OCI-LY7 (cell line): ENCODE results near the gene ZNF431. TPM values are rescaled to one million over a fixed set of nuclear protein-coding genes. Genes with fewer than 3 reads are reported as not detected.

Source experiments
- BruUV-seq: library from RNA; stranded (reverse); fragments of 400-500 nt; replicated peaks from 2 replicates; lab custom pipeline; 2021; lab: Mats Ljungman, UMichigan
- CTCF ChIA-PET: fragments of 300-600 bp; sonication (Branson Sonifier 250); formaldehyde crosslinking; loops from one replicate; lab custom pipeline; 2022; ENCODE audit warnings: antibody characterized with exemption; ENCODE audit not compliant: unreplicated experiment; lab: Charles Lee
- POLR2A ChIA-PET: fragments of 300-600 bp; sonication (Branson Sonifier 250); formaldehyde crosslinking; loops from one replicate; lab custom pipeline; 2022; ENCODE audit warnings: antibody characterized with exemption; lab: Charles Lee
- DNase-seq: peaks from one replicate; pipeline ENCODE4 v3.0.0-alpha.2; 2015; ENCODE audit warnings: low spot score
- H2AFZ ChIP-seq: fragments of 200-600 bp; sonication (generic), shearing (Covaris generic); 2 replicates; pipeline ENCODE4 v1.6.1; 2014; ENCODE audit warnings: mild to moderate bottlenecking, antibody characterized with exemption, low read length, moderate library complexity
- H3K27ac ChIP-seq: fragments of 200-600 bp; sonication (generic); 2 replicates; pipeline ENCODE4 v1.5.1; 2014; ENCODE audit warnings: mixed run types, low read depth, mild to moderate bottlenecking, moderate library complexity, low read length, inconsistent platforms; ENCODE audit not compliant: poor library complexity, severe bottlenecking
- H3K36me3 ChIP-seq: fragments of 200-600 bp; sonication (generic); 2 replicates; pipeline ENCODE4 v1.6.1; 2014; ENCODE audit warnings: mild to moderate bottlenecking, antibody characterized with exemption, low read length, moderate library complexity, mixed read lengths; ENCODE audit not compliant: insufficient read depth
- H3K4me1 ChIP-seq: fragments of 200-600 bp; sonication (generic); 2 replicates; pipeline ENCODE4 v1.5.1; 2014; ENCODE audit warnings: mild to moderate bottlenecking, low read length; ENCODE audit not compliant: insufficient read depth, poor library complexity, severe bottlenecking
- H3K4me2 ChIP-seq: fragments of 200-600 bp; sonication (generic); 2 replicates; pipeline ENCODE4 v1.6.1; 2014; ENCODE audit warnings: mild to moderate bottlenecking, low read length
- H3K4me3 ChIP-seq: fragments of 200-600 bp; sonication (generic); 2 replicates; pipeline ENCODE4 v1.5.1; 2014; ENCODE audit warnings: mild to moderate bottlenecking, low read depth, low read length; ENCODE audit not compliant: poor library complexity, severe bottlenecking
- H3K79me2 ChIP-seq: fragments of 200-600 bp; sonication (generic); 2 replicates; pipeline ENCODE4 v1.6.1; 2016; ENCODE audit warnings: low read depth, mild to moderate bottlenecking, low read length, moderate library complexity, mixed read lengths; ENCODE audit not compliant: insufficient read depth
- H3K9me2 ChIP-seq: fragments of 200-600 bp; sonication (generic); 2 replicates; pipeline ENCODE4 v1.6.1; 2016; ENCODE audit warnings: mild to moderate bottlenecking, low read length, mixed read lengths; ENCODE audit not compliant: insufficient read depth
- H3K9me3 ChIP-seq: fragments of 200-600 bp; sonication (generic); 2 replicates; pipeline ENCODE4 v1.6.1; 2014; ENCODE audit warnings: mild to moderate bottlenecking, mixed run types, low read length, mixed read lengths
- H4K20me1 ChIP-seq: fragments of 200-600 bp; sonication (generic); 2 replicates; pipeline ENCODE4 v1.6.1; 2014; ENCODE audit warnings: mild to moderate bottlenecking, antibody characterized with exemption, low read length, moderate library complexity, mixed read lengths; ENCODE audit not compliant: insufficient read depth
- CTCF ChIP-seq: fragments of 200-600 bp; sonication (generic); conservative IDR thresholded peaks from 2 replicates; pipeline ENCODE4 v1.5.1; 2014; ENCODE audit warnings: mild to moderate bottlenecking, antibody characterized with exemption, low read length, moderate library complexity, mixed read lengths
- EZH2phosphoT487 ChIP-seq: fragments of 200-600 bp; sonication (generic); IDR thresholded peaks from 2 replicates; pipeline ENCODE4 v1.6.1; 2018; ENCODE audit warnings: low read depth, borderline replicate concordance, mild to moderate bottlenecking, mixed run types, antibody characterized with exemption, low read length, moderate library complexity, mixed read lengths
- intact Hi-C: fragments of 100-400 bp; cut with micrococcal nuclease; formaldehyde crosslinking; loops from one replicate; pipeline ENCODE4 v1.10.0; 2022; ENCODE audit not compliant: unreplicated experiment
- total RNA-seq, 2 experiments: library from RNA; depleted of rRNA in 1 of 2; stranded (reverse); fragments of >200 nt in 1 of 2; shearing (Covaris generic) in 1 of 2; gene quantifications; 2 replicates each; pipeline ENCODE4 v1.2.3, GENCODE V29; 2014 to 2022

Gene ZNF431
- total RNA-seq, 2 experiments from 2014 or later: 26.6 to 34.5 TPM

DNA sequence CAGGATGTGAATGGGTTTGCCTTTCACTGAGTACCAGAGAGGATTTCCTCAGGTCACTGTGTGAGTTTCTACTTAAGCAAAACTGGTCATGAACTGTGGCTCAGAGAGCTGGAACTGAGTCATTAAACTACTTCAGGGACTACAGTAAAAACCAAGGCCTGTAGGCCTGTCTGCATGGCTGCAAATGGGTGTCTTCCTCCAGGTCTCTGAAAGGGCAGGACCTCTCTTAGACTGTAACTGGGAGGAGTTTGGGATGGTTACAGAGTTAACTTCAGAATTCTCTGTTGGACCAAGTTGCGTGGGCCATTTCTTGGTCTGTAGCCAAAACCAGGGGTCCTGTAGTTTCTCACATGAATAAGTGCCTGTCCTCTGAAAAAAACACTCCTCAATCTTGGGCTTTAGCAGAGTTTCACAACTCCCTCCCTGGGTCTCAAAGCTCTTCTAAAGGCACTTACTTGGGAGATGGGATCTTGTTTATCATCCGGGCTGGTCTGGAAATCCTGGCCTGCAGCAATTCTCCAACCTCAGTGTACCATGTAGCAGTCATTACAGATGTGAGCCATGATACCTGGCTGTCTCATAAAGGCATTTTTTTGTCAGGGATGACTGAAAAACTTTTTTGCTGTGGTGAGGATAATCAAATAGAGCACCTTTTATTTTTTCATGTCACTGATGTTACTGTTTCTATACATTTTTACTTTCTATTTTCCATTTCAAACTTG lies 40.2 kb upstream of the ZNF431 start:
- DNase-seq: no peak
- TF ChIP-seq EZH2phosphoT487: no peak
- no peak for TF ChIP-seq CTCF
- H3K9me3 ChIP-seq: no peaks in the 10 kb centered on the region
- no peak overlapping the region for H2AFZ ChIP-seq
- H3K9me2 ChIP-seq: no peaks in the 10 kb centered on the region
- ChIA-PET POLR2A (interaction anchor here (0.7 kb wide), 1 partner anchor 13 kb away, joined by 3 read pairs; no protein-coding TSS in a partner anchor), CTCF (no interaction called here)
- no peaks in the 10 kb centered on the region for H4K20me1 ChIP-seq
- no TSS peak for BruUV-seq
- intact Hi-C loops: no loop called here
- no peaks in the 10 kb centered on the region for H3K4me1 ChIP-seq
- no peak overlapping the region for H3K27ac ChIP-seq
- no peak overlapping the region for H3K4me2 ChIP-seq
- peaks cover under 1% of the 10 kb centered on the region; the same call in 1 of the 2 replicates for H3K79me2 ChIP-seq
- peaks cover 93% of the 10 kb centered on the region for H3K36me3 ChIP-seq
- no peak overlapping the region for H3K4me3 ChIP-seq

GRCh38 chr19:21109116-21109515 lies 32.7 kb upstream of the ZNF431 start:
- Histone ChIP-seq H3K79me2 (peaks cover 8% of the 10 kb centered on the region; the same call in 1 of the 2 replicates), H3K9me2 (no peaks in the 10 kb centered on the region), H3K36me3 (peaks cover 89% of the 10 kb centered on the region), H3K9me3 (peaks cover 11% of the 10 kb centered on the region; the same call in 1 of the 2 replicates), H3K4me3 (no peak overlapping the region), H4K20me1 (no peaks in the 10 kb centered on the region), H3K4me2 (no peak overlapping the region), H3K27ac (no peak overlapping the region), H2AFZ (no peak overlapping the region), H3K4me1 (no peaks in the 10 kb centered on the region)
- CTCF ChIA-PET: no interaction called here
- POLR2A ChIA-PET: interaction anchor here (0.6 to 0.7 kb wide), 3 partner anchors 29 to 308 kb away, joined by 3 to 4 read pairs (median 4); no protein-coding TSS in a partner anchor
- intact Hi-C loops: no loop called here
- TF ChIP-seq CTCF (no peak), EZH2phosphoT487 (no peak)
- no TSS peak for BruUV-seq
- DNase-seq: no peak

DNA sequence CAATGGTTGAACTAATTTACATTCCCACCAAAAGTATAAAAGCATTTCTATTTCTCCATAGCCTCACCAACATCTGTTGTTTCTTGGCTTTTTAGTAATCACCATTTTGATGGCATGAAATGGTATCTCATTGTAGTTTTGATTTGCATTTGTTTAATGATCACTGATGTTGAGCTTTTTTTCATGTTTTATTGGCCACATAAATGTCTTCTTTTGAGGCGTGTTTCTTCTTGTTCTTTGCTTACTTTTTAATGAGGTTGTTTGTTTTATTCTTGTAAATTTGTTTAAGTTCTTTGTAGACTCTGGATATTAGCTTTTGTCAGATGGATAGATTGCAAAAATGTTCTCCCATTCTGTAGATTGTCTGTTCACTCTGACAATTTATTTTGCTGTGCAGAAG lies 31.7 kb upstream of the ZNF431 start:
- Histone ChIP-seq H2AFZ (no peak overlapping the region), H3K9me3 (peaks cover 19% of the 10 kb centered on the region; the same call in 1 of the 2 replicates)
- no peak for TF ChIP-seq EZH2phosphoT487
- TF ChIP-seq CTCF: no peak

More for the DNA sequence above, 31.7 kb upstream of the ZNF431 start:
- Histone ChIP-seq H3K27ac (no peak overlapping the region), H3K4me3 (no peak overlapping the region), H3K9me2 (no peaks in the 10 kb centered on the region), H3K36me3 (peaks cover 87% of the 10 kb centered on the region), H3K79me2 (peaks cover 8% of the 10 kb centered on the region; the same call in 1 of the 2 replicates), H3K4me2 (no peak overlapping the region), H3K4me1 (no peaks in the 10 kb centered on the region), H4K20me1 (no peaks in the 10 kb centered on the region)
- ChIA-PET POLR2A (no interaction called here), CTCF (no interaction called here)
- intact Hi-C loops: no loop called here
- no peak for DNase-seq
- no TSS peak for BruUV-seq
